CD8-positive, alpha-beta memory T cell (primary cell): Measurements from ENCODE around the gene GPC6. TPM values are rescaled to one million over a fixed set of nuclear protein-coding genes. Genes with fewer than 3 reads are reported as not detected.

Experiments
- CTCF ChIA-PET: fragments of 350-600 bp; sonication (Branson Sonifier 250); formaldehyde crosslinking; loops from one replicate; lab custom pipeline; 2021; ENCODE audit warnings: antibody characterized with exemption; lab: Charles Lee
- POLR2A ChIA-PET: fragments of 350-600 bp; sonication (Branson Sonifier 250); formaldehyde crosslinking; loops from one replicate; lab custom pipeline; 2021; ENCODE audit warnings: antibody characterized with exemption; lab: Charles Lee
- DNase-seq, 5 donors: peaks; one replicate each; pipeline versions ENCODE4 v3.0.0 to v3.0.0-alpha.2; 2020 to 2022; ENCODE audit warnings: mixed read lengths in 1 of 5
- H3K27ac ChIP-seq: one replicate; pipeline ENCODE4 v1.7.0; 2013; ENCODE audit warnings: low read depth, mild to moderate bottlenecking, low read length, moderate library complexity
- H3K27me3 ChIP-seq: 2 replicates; pipeline ENCODE4 v1.7.0; 2013; ENCODE audit warnings: low read length, mild to moderate bottlenecking; ENCODE audit not compliant: insufficient read depth, poor library complexity, severe bottlenecking
- H3K36me3 ChIP-seq: 2 replicates; pipeline ENCODE4 v1.7.0; 2013; ENCODE audit warnings: mild to moderate bottlenecking, low read length, moderate library complexity; ENCODE audit not compliant: insufficient read depth
- H3K4me1 ChIP-seq: 2 replicates; pipeline ENCODE4 v1.7.0; 2013; ENCODE audit warnings: mild to moderate bottlenecking, low read length, moderate library complexity; ENCODE audit not compliant: insufficient read depth
- H3K4me3 ChIP-seq: 2 replicates; pipeline ENCODE4 v1.7.0; 2013; ENCODE audit warnings: mild to moderate bottlenecking, low read length
- H3K9me3 ChIP-seq: 2 replicates; pipeline ENCODE4 v1.7.0; 2013; ENCODE audit warnings: mild to moderate bottlenecking, low read length
- H3K27ac Mint-ChIP-seq, 8 donors: one replicate each; pipeline ENCODE4 v1.8.0; 2020 to 2021; ENCODE audit warnings: mixed read lengths in 8 of 8, mild to moderate bottlenecking in 6 of 8, inconsistent platforms in 3 of 8, moderate library complexity in 3 of 8
- H3K27me3 Mint-ChIP-seq, 2 donors: one replicate each; pipeline ENCODE4 v1.8.0; 2020 to 2021; ENCODE audit warnings: mixed read lengths in 2 of 2, mild to moderate bottlenecking in 1 of 2, moderate library complexity in 1 of 2
- H3K36me3 Mint-ChIP-seq, 3 donors: one replicate each; pipeline ENCODE4 v1.8.0; 2020 to 2021; ENCODE audit warnings: mixed read lengths in 3 of 3, inconsistent platforms in 1 of 3, mild to moderate bottlenecking in 1 of 3
- H3K4me1 Mint-ChIP-seq, 3 donors: one replicate each; pipeline ENCODE4 v1.8.0; 2020 to 2021; ENCODE audit warnings: mixed read lengths in 3 of 3, inconsistent platforms in 1 of 3, mild to moderate bottlenecking in 1 of 3
- H3K4me3 Mint-ChIP-seq, 7 donors: one replicate each; pipeline ENCODE4 v1.8.0; 2020 to 2021; ENCODE audit warnings: mixed read lengths in 7 of 7, mild to moderate bottlenecking in 6 of 7, moderate library complexity in 4 of 7, inconsistent platforms in 2 of 7
- H3K9me3 Mint-ChIP-seq, 5 donors: one replicate each; pipeline ENCODE4 v1.8.0; 2020 to 2022; ENCODE audit warnings: mixed read lengths in 5 of 5, mild to moderate bottlenecking in 3 of 5, moderate library complexity in 2 of 5, inconsistent platforms in 1 of 5
- polyA plus RNA-seq: library from polyadenylated mRNA; unstranded; fragments of 300-500 nt; fragmentation: Illumina TruSeq; gene quantifications from one replicate; pipeline ENCODE4 v1.2.3, GENCODE V29; 2021
- total RNA-seq, 2 experiments: library from RNA; stranded (reverse); gene quantifications; one replicate each; pipeline ENCODE4 v1.2.3, GENCODE V29; 2021

GPC6 gene
- total and polyA plus RNA-seq, 3 experiments from 2014 or later = not detected

DNA sequence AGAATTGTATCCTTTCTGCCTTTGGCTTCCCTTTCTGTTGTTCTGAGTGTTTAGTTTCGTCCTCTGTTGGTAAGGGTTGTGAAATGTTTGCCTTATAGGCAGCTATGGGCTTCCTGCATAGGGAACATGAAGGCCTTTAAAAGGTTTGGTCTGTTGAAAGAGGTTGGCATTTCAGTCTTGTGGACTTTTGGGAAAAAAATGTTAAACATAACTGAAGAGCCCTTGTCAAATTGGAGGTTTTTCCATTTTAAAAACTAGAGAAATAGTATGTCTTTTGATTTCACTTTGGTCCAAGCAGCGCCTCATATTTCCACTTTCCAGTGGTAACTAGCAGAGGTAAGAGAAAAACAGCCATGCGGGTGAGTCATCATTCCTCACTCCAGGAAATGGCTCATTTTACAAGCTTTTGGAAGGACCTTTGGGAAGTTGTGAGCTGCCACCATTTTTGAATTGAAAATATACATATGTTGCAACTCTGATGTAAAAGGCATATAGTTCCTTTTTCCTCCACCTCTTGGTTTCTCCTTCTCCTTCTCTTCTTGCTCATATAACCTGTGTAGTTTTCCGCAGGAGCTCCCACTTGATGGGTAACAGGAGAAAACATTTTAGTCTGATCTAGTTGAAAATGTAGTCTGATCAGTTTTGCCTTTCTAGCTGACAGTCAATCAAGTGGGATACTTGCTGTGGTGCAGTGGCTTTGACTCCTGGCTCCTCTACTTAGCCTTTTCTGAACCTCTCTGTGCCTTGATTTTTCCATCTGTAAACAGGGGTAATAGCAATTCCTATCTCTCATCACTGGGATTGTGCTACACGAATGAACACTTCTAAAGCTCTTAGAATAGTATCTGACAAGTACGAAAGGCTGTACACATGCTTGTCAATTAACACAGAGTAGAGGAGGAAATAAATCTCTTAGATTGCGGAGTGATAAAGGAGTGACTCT is 23.0 kb downstream of the GPC6 start:
- POLR2A ChIA-PET = no interaction called here
- H3K27me3 Mint-ChIP-seq = peaks cover 0 to 3% of the 10 kb centered on the region in 2 donors

DNA sequence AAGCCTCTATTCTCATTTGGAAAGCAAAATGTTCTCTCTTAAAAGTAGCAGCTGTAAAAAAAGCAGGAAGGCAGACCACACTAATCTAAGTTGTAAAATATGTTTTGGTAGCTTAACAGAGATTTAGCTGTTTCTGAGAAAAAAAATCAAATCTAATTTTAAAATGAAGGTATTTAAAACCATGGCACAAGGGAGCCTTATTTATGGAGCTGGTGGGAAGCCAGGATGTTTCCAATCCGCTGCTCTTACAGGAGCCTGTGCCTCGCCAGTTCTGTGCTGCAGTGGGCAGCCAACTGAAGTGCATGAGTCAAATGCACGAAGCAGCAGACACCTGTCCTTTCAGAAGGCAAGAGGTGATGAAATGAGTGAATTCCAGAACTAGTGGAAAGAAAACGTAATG is 28.2 kb downstream of the GPC6 start:
- ChIA-PET POLR2A (no interaction called here), CTCF (no interaction called here)
- no peak for DNase-seq
- Mint-ChIP-seq H3K27ac (no peak overlapping the region), H3K36me3 (no peaks in the 10 kb centered on the region), H3K27me3 (peaks cover 0 to 3% of the 10 kb centered on the region in 2 donors), H3K9me3 (peaks cover 0 to 3% (median 0%) of the 10 kb centered on the region in 5 donors), H3K4me1 (no peaks in the 10 kb centered on the region), H3K4me3 (no peak overlapping the region)
- no peak overlapping the region for H3K27ac ChIP-seq
- H3K9me3 ChIP-seq = no peaks in the 10 kb centered on the region
- H3K27me3 ChIP-seq = no peaks in the 10 kb centered on the region
- H3K4me1 ChIP-seq = no peaks in the 10 kb centered on the region
- no peaks in the 10 kb centered on the region for H3K36me3 ChIP-seq
- H3K4me3 ChIP-seq = no peak overlapping the region

More for the DNA sequence above, 23.0 kb downstream of the GPC6 start:
- Histone ChIP-seq H3K4me1 (no peaks in the 10 kb centered on the region), H3K27me3 (no peaks in the 10 kb centered on the region), H3K9me3 (no peaks in the 10 kb centered on the region), H3K36me3 (no peaks in the 10 kb centered on the region), H3K4me3 (no peak overlapping the region), H3K27ac (no peak overlapping the region)
- Mint-ChIP-seq H3K27ac (no peak overlapping the region), H3K4me3 (no peak overlapping the region), H3K36me3 (no peaks in the 10 kb centered on the region), H3K4me1 (no peaks in the 10 kb centered on the region), H3K9me3 (peaks cover 0 to 3% (median 0%) of the 10 kb centered on the region in 5 donors)
- DNase-seq = no peak
- CTCF ChIA-PET = no interaction called here

DNA sequence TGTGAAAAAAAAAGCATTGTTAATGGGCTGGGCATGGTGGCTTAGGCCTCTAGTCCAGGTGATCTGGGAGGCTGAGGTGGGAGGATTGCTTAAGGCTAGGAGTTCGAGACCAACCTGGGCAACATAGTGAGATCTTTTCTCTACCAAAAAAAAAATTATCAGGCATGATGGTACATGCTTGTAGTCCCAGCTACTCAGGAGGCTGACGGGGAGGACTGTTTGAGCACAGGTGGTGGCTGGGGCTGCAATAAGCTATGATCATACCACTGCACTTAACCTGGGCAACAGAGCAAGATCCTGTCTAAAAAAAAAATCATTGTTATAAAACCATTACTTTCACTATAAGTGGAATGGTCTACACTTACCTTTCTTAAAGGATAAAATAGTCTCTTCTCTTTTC is 30.4 kb downstream of the GPC6 start:
- Mint-ChIP-seq H3K4me1 (no peaks in the 10 kb centered on the region), H3K9me3 (peaks cover 0 to 3% (median 0%) of the 10 kb centered on the region in 5 donors), H3K36me3 (no peaks in the 10 kb centered on the region), H3K27me3 (no peaks in the 10 kb centered on the region), H3K27ac (peak overlapping the region in 1 of 8 donors; percentile 60), H3K4me3 (no peak overlapping the region)
- H3K9me3 ChIP-seq = no peaks in the 10 kb centered on the region
- no peaks in the 10 kb centered on the region for H3K36me3 ChIP-seq
- H3K27ac ChIP-seq = no peak overlapping the region
- CTCF ChIA-PET = no interaction called here
- no peaks in the 10 kb centered on the region for H3K27me3 ChIP-seq
- POLR2A ChIA-PET = no interaction called here
- H3K4me3 ChIP-seq = no peak overlapping the region
- H3K4me1 ChIP-seq = no peaks in the 10 kb centered on the region
- DNase-seq = no peak

DNA sequence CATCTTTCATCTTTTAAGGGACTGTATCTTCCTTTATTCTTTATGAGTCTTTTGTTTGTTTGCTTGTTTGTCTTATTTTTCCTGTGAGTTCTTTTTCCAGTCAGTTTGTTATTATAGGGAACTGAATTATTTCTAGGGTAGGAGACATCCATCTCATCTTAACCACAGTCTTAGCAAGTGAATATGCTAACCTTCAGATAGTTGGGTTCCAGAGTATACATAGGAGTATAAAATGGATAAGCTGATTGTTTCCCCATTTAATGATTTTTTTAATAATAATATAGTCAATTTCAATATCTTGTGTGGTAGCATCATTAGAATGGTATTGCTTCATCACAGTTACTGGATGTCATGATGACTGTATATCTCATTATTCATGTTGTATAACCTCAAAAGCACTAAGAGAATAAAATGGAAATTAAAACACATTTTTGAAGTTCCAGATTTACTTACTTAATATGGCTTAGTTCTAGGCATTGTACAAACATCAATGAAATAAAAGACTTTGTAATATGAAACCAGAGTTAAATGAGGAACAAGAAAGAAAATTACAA is 33.0 kb downstream of the GPC6 start:
- H3K4me1 ChIP-seq = no peaks in the 10 kb centered on the region
- Mint-ChIP-seq H3K4me3 (no peak overlapping the region), H3K36me3 (no peaks in the 10 kb centered on the region), H3K27ac (no peak overlapping the region), H3K4me1 (no peaks in the 10 kb centered on the region), H3K27me3 (no peaks in the 10 kb centered on the region), H3K9me3 (peaks cover 0 to 3% (median 0%) of the 10 kb centered on the region in 5 donors)
- no peak overlapping the region for H3K4me3 ChIP-seq
- no peak overlapping the region for H3K27ac ChIP-seq
- no peaks in the 10 kb centered on the region for H3K9me3 ChIP-seq
- ChIA-PET CTCF (no interaction called here), POLR2A (no interaction called here)
- H3K27me3 ChIP-seq = no peaks in the 10 kb centered on the region
- H3K36me3 ChIP-seq = no peaks in the 10 kb centered on the region
- DNase-seq = no peak

DNA sequence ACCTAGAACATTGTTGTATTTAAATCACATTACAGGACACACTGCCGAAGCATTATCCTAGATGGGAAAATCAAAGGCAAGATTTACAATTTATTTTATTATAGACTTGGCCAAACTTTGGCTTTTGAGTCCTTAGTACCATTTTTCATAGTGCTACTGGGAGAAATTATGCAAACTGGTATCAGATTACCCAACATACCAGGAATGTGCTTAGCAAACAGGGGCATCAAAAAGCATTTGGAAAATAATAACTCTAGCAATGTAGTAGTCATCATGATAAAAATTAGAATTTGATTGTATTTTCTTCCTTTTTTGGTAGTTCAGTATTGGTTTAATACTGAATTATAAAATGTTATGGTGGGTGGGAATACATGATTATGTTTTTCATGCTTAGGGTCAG is 34.0 kb downstream of the GPC6 start:
- H3K27ac Mint-ChIP-seq = no peak overlapping the region
- H3K9me3 ChIP-seq = no peaks in the 10 kb centered on the region
- H3K27me3 ChIP-seq = no peaks in the 10 kb centered on the region
- no peaks in the 10 kb centered on the region for H3K4me1 ChIP-seq
- ChIA-PET CTCF (no interaction called here), POLR2A (no interaction called here)
- H3K4me1 Mint-ChIP-seq = no peaks in the 10 kb centered on the region
- no peak overlapping the region for H3K27ac ChIP-seq
- H3K36me3 Mint-ChIP-seq = no peaks in the 10 kb centered on the region
- H3K9me3 Mint-ChIP-seq = peaks cover 0 to 3% (median 0%) of the 10 kb centered on the region in 5 donors
- no peak overlapping the region for H3K4me3 Mint-ChIP-seq
- H3K4me3 ChIP-seq = no peak overlapping the region
- no peaks in the 10 kb centered on the region for H3K36me3 ChIP-seq
- no peak for DNase-seq
- H3K27me3 Mint-ChIP-seq = no peaks in the 10 kb centered on the region

DNA sequence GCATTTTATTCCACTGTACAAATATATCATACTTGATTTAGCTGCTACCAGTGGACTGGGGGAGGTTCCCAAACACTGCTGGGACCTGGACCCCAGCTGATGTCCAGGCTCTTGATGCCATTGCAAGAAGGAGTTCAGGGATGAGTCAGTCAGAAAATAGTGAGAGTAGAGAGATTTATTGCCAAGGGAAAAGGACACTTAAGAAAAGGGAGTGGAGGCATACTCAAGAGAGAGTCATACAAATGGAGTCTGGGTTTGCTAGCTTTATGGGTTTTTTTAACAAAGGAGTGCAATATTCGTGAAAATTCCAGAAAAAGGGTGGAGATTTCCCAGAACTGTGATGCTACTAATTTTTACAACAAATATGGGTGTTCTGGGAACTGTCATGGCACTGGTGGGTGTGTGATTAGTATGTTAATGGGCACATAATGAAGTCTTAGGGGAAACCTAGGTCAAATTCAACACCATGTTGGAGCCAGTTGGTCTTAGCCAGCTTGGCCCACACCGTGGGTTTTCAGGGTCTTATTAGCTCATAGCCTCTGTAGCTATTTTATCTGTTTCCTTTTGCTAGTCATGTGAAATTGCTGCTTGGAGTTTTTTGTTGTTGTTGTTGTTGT is 36.2 kb downstream of the GPC6 start:
- H3K4me1 ChIP-seq = no peaks in the 10 kb centered on the region
- DNase-seq = no peak
- no peak overlapping the region for H3K4me3 Mint-ChIP-seq
- no peaks in the 10 kb centered on the region for H3K36me3 ChIP-seq
- POLR2A ChIA-PET = no interaction called here
- H3K9me3 Mint-ChIP-seq = peaks cover 0 to 3% (median 0%) of the 10 kb centered on the region in 5 donors
- H3K36me3 Mint-ChIP-seq = no peaks in the 10 kb centered on the region
- no peaks in the 10 kb centered on the region for H3K4me1 Mint-ChIP-seq
- H3K27ac ChIP-seq = no peak overlapping the region
- H3K9me3 ChIP-seq = no peaks in the 10 kb centered on the region
- H3K27me3 ChIP-seq = no peaks in the 10 kb centered on the region
- no peak overlapping the region for H3K27ac Mint-ChIP-seq
- no peaks in the 10 kb centered on the region for H3K27me3 Mint-ChIP-seq
- CTCF ChIA-PET = no interaction called here
- no peak overlapping the region for H3K4me3 ChIP-seq

DNA sequence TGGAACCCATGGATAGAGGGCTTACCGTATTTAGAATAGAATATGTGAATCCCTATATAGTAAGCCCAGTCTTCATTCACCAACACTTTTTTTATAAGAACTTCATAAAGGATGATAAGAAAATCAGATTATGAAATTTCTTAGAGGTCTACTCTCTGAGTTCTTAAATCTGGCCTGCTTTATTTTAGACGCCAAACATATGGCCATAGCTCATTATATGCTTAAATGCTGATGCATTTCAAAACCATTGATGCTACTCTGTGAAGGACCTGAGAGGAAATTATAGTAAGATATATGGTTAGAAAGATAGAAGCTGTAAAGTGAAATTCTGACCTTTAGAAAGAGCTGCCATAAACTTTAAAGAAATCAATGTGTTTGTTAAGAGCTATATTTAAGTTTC is 38.3 kb downstream of the GPC6 start:
- Mint-ChIP-seq H3K4me1 (no peaks in the 10 kb centered on the region), H3K27ac (no peak overlapping the region), H3K27me3 (peaks cover 0 to 5% of the 10 kb centered on the region in 2 donors), H3K9me3 (peaks cover 0 to 3% (median 2%) of the 10 kb centered on the region in 5 donors), H3K36me3 (no peaks in the 10 kb centered on the region), H3K4me3 (no peak overlapping the region)
- Histone ChIP-seq H3K27me3 (no peaks in the 10 kb centered on the region), H3K27ac (no peak overlapping the region), H3K36me3 (no peaks in the 10 kb centered on the region), H3K9me3 (no peaks in the 10 kb centered on the region), H3K4me3 (no peak overlapping the region), H3K4me1 (no peaks in the 10 kb centered on the region)
- ChIA-PET POLR2A (no interaction called here), CTCF (no interaction called here)
- no peak for DNase-seq

DNA sequence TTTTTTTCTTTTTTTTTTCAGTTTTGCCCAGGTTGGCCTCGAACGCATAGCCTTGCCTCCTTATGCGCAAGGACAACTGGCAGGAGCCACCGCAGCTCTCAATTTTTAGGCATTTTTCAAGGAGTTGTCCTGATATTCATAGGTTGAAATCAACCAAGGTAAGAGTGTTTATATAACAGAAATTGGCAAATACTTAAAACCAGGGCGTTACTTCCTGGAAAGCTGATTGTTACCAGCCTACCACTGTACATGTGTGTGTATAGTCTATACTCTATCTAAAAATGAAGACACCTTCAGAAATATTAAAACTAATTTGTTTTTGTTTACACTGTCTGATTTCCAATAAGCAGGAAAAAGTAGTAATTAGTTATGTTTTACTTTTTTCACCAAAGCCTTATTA is 39.2 kb downstream of the GPC6 start:
- peaks cover 0 to 3% (median 2%) of the 10 kb centered on the region in 5 donors for H3K9me3 Mint-ChIP-seq

More for the DNA sequence above, 39.2 kb downstream of the GPC6 start:
- Mint-ChIP-seq H3K4me1 (no peaks in the 10 kb centered on the region), H3K27me3 (peaks cover 0 to 5% of the 10 kb centered on the region in 2 donors), H3K27ac (no peak overlapping the region), H3K4me3 (no peak overlapping the region), H3K36me3 (no peaks in the 10 kb centered on the region)
- no peak overlapping the region for H3K4me3 ChIP-seq
- no peaks in the 10 kb centered on the region for H3K27me3 ChIP-seq
- ChIA-PET CTCF (no interaction called here), POLR2A (no interaction called here)
- no peaks in the 10 kb centered on the region for H3K9me3 ChIP-seq
- H3K36me3 ChIP-seq = no peaks in the 10 kb centered on the region
- H3K4me1 ChIP-seq = no peaks in the 10 kb centered on the region
- DNase-seq = no peak
- H3K27ac ChIP-seq = no peak overlapping the region
